Neural crest cell (in vitro differentiated cells): ENCODE results near the gene DMXL2. TPM values are rescaled to one million over a fixed set of nuclear protein-coding genes. Genes with fewer than 3 reads are reported as not detected.

ENCODE experiments used
- DNase-seq: peaks from one replicate; pipeline ENCODE4 v3.0.0; 2021; ENCODE audit warnings: low read depth, mixed read lengths, low spot score
- H3K27ac Mint-ChIP-seq: one replicate; pipeline ENCODE4 v1.8.0; 2021; ENCODE audit warnings: mild to moderate bottlenecking, mixed read lengths; ENCODE audit not compliant: unreplicated experiment
- H3K27me3 Mint-ChIP-seq: 2 replicates; pipeline ENCODE4 v1.8.0; 2021; ENCODE audit warnings: low read depth, mild to moderate bottlenecking, mixed read lengths
- H3K36me3 Mint-ChIP-seq: 2 replicates; pipeline ENCODE4 v1.8.0; 2021; ENCODE audit warnings: low read depth, mild to moderate bottlenecking, mixed read lengths
- H3K4me1 Mint-ChIP-seq: 2 replicates; pipeline ENCODE4 v1.8.0; 2021; ENCODE audit warnings: mixed read lengths
- H3K4me3 Mint-ChIP-seq: one replicate; pipeline ENCODE4 v1.8.0; 2021; ENCODE audit warnings: mild to moderate bottlenecking, mixed read lengths
- H3K9me3 Mint-ChIP-seq: 2 replicates; pipeline ENCODE4 v1.8.0; 2021; ENCODE audit warnings: mixed read lengths
- CTCF ChIP-seq: fragments of 200-600 bp; sonication (generic); conservative IDR thresholded peaks from 2 replicates; pipeline ENCODE4 v1.5.0; 2021; ENCODE audit warnings: antibody characterized with exemption, mild to moderate bottlenecking
- total RNA-seq: library from RNA; stranded (reverse); gene quantifications from 2 replicates; pipeline ENCODE4 v1.2.1, GENCODE V29; 2021

The DMXL2 gene
- total RNA-seq, 1 donor from 2014 or later, result 56.4 TPM

GRCh38 chr15:51414256-51414860 is 208.2 kb downstream of the DMXL2 start:
- Mint-ChIP-seq H3K36me3 (no peaks in the 10 kb centered on the region), H3K4me3 (no peak overlapping the region), H3K27me3 (no peaks in the 10 kb centered on the region), H3K9me3 (peaks cover under 1% of the 10 kb centered on the region), H3K4me1 (peaks cover 2% of the 10 kb centered on the region), H3K27ac (peak overlapping the region; percentile 71)
- DNase-seq, result no peak
- TF ChIP-seq CTCF, result no peak

- H3K27me3 Mint-ChIP-seq, result no peaks in the 10 kb centered on the region
- DNase-seq, result no peak
Measured at GRCh38 chr15:51405693-51406523, 216.7 kb downstream of the DMXL2 start.

GRCh38 chr15:51403946-51404695 is 218.4 kb downstream of the DMXL2 start:
- peaks cover under 1% of the 10 kb centered on the region for H3K9me3 Mint-ChIP-seq
- no peak overlapping the region for H3K27ac Mint-ChIP-seq
- no peak for DNase-seq
- H3K4me3 Mint-ChIP-seq, result no peak overlapping the region
- no peaks in the 10 kb centered on the region for H3K27me3 Mint-ChIP-seq
- H3K4me1 Mint-ChIP-seq, result peaks cover 18% of the 10 kb centered on the region
- no peak for TF ChIP-seq CTCF
- H3K36me3 Mint-ChIP-seq, result no peaks in the 10 kb centered on the region

More at GRCh38 chr15:51405693-51406523, 216.7 kb downstream of the DMXL2 start:
- Mint-ChIP-seq H3K36me3 (no peaks in the 10 kb centered on the region), H3K9me3 (peaks cover 4% of the 10 kb centered on the region), H3K4me3 (no peak overlapping the region), H3K4me1 (peaks cover 22% of the 10 kb centered on the region), H3K27ac (no peak overlapping the region)
- TF ChIP-seq CTCF, result no peak

- H3K27ac Mint-ChIP-seq, result no peak overlapping the region
- H3K27me3 Mint-ChIP-seq, result no peaks in the 10 kb centered on the region
- no peak overlapping the region for H3K4me3 Mint-ChIP-seq
- H3K9me3 Mint-ChIP-seq, result no peaks in the 10 kb centered on the region
- peaks cover 25% of the 10 kb centered on the region for H3K4me1 Mint-ChIP-seq
- H3K36me3 Mint-ChIP-seq, result no peaks in the 10 kb centered on the region
- TF ChIP-seq CTCF, result peak; percentile 75
- DNase-seq, result no peak
Measured at GRCh38 chr15:51403072-51403878, 219.3 kb downstream of the DMXL2 start.

- Mint-ChIP-seq H3K36me3 (no peaks in the 10 kb centered on the region), H3K27ac (no peak overlapping the region), H3K27me3 (no peaks in the 10 kb centered on the region), H3K4me1 (peaks cover 27% of the 10 kb centered on the region), H3K4me3 (no peak overlapping the region), H3K9me3 (no peaks in the 10 kb centered on the region)
- peak; percentile 68 for TF ChIP-seq CTCF
- peak; percentile 48 for DNase-seq
Measured at GRCh38 chr15:51401872-51402517, 220.6 kb downstream of the DMXL2 start.
